NAMALWA (cell line): ENCODE data around the gene PRKCE.

ENCODE experiments used
- DNase-seq: peaks from one replicate; pipeline ENCODE4 v3.0.0-alpha.2; 2015; ENCODE audit warnings: low spot score

Gene PRKCE

DNA sequence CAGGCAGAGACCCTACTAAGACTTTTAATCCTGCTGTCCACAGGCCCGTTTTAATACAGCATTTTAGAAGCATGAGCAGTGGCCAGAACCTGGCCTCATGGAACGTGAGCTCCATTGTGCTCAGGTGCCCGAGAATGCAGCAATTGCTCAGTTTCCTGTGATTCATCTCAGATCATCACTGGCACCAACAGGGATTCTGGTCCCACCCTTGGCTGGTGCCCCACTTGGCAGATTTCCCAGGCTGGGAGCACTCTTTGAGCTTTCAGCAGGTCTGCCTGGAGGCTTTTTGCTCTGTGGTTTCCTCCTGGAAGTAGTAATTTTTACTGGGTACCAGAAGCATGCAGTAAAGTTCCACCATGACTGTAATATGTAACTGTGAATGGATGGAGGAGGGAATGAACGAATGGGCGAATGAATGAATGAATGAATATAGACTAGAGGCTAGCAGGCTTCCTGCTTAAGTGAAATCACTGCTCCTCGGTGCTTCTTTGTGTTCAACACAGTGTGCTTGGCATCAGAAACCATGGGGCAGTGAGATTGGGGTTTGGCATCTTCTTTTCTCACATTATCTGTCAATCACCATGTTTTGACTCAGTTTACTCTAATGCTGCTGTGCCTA is 312.9 kb downstream of the PRKCE start:
- DNase-seq: no peak

DNA sequence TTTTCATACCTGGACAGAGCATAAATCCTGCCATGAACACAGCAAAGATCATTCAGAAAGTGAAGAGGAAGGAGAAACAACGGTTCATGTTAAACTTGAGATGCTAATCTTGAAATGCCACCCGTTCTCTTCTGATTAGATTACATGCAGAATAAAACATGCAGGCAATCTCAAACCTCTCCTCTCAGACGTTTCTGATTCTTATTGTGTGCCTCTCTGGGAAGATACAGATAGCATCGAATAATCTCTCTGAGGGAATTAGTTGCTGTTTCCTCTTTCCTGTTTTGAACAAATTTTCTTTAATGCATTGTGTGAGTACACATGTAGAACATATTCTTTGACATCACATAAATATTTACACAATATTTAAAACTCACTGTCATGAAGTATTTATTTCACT is 313.4 kb downstream of the PRKCE start:
- DNase-seq: no peak

DNA sequence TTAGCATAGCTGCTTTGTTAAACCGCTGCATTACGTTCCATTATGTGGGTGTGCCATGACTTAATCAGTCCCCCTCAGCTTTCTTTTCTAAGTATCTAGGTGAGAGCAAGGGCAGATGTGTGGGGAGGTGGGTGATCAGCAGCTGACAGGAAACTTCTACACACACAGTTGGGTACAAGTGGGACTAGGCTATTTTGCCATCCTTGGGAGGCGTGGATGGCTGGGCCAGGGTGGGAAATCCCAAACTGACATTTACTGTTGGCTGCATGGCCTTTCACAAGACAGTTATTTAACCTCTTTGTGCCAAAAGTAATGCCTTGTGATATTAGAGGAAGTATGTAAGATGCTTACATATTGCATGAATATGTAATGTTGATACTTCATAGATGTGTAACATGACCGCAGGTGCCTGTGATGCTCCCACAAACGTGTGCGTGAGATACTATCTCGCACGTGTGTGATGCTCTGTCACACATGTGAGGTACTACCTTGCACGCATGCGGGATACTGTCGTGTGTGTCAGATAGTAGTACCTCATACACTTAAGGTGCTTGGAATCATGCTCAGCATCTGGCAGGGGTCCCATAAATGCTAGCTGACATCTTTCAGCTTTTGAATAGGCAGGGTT is 314.5 kb downstream of the PRKCE start:
- DNase-seq: peak; percentile 15

- no peak for DNase-seq
Measured at GRCh38 chr2:45968946-45969584, 317.6 kb downstream of the PRKCE start.

DNA sequence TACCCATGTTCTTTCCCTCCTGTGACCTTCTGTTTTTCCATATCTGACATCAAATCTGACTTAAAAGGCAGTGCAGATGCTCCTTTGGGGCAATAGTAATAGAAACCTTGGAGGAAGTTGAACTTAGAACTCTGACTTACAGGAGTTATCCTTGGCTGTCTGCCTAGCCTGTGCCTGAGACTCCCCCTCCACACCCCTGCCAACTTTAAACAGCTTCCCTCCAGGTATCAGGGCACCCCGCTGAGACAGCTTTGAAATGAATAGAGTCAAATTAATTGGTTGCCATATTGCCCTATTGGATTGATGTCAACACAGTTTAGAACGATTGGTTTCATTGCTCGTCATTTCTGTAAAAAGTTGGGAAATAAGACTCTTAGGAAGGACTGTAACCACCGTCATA is 322.0 kb downstream of the PRKCE start:
- DNase-seq: no peak

- DNase-seq: no peak
Measured at GRCh38 chr2:45974056-45974455, 322.6 kb downstream of the PRKCE start.

- no peak for DNase-seq
Measured at GRCh38 chr2:45974762-45975408, 323.4 kb downstream of the PRKCE start.

DNA sequence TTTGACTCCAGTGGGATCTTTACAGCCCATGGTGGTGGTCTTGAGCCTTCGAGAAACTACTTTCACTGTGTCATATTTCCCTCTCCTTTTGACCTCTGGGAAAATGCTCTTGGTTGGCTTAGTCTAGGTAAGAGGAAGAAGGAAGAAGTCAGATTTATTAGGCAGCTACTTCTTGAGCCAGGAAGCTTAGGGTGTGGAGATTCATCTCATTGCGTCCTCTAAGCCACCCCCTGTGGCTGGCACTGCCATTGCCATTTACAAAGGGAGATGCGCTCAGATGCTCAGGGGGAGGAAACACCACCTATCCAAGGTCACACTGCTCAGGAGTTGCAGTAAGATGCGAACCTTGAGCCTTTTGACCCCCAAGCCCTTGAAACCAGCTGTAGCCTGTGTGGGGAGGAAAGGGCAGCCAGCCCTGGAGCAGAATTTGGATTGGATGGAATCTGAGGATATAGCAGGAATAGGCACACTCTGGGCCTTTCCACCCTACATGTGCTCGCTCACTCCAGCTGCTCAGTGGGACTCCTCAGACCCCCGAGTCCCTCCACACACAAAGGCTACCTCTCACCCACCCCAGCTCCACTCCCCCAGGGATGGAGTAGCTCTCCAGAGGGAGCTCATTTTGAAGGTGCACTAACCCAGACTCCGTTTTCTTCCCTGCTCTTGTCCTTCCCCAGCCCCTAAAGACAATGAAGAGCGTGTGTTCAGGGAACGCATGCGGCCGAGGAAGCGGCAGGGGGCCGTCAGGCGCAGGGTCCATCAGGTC is 324.5 kb downstream of the PRKCE start:
- DNase-seq: no peak

- no peak for DNase-seq
Measured at GRCh38 chr2:45978302-45978859, 326.9 kb downstream of the PRKCE start.

DNA sequence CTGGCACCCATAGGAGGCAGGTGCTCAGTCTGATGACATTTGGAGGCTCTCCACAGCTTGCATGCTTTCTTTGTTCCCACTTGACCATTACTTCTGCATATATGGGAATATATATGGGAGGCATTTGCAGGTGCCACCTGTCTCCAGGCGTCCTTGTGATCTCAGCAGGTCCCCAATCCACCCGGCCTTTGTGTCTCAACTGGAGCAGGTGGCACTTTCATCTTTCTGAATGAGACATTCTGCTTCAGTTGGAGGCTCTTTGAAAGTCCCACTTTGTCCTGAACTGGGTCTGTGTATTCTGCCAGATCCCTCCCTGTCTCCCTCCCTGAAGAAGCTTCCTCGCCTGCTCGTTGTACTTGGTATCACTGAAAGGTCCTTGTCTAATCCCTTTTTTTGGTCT is 327.6 kb downstream of the PRKCE start:
- DNase-seq: no peak

- DNase-seq: no peak
Measured at GRCh38 chr2:45980161-45980865, 328.8 kb downstream of the PRKCE start.

GRCh38 chr2:45981384-45981930 is 330.0 kb downstream of the PRKCE start:
- no peak for DNase-seq

- no peak for DNase-seq
Measured at GRCh38 chr2:45982096-45982495, 330.6 kb downstream of the PRKCE start.

- DNase-seq: no peak
Measured at GRCh38 chr2:45983213-45983612, 331.7 kb downstream of the PRKCE start.

DNA sequence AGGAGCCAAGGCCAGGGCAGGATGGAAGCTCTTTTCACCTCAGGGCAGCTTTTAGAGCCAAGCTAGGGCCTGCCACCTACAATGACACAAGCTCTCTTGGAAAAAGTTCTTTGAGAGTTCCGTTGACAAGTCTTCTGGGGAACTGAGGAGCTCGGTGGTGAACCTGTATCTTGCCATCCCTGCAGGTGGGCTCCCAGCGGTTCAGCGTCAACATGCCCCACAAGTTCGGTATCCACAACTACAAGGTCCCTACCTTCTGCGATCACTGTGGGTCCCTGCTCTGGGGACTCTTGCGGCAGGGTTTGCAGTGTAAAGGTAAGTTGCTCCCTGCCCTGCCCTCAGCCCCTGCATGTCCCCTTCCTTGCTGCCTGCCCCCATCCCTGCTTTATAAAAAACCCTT is 332.9 kb downstream of the PRKCE start:
- DNase-seq: no peak

- DNase-seq: no peak
Measured at GRCh38 chr2:45984896-45985473, 333.5 kb downstream of the PRKCE start.

DNA sequence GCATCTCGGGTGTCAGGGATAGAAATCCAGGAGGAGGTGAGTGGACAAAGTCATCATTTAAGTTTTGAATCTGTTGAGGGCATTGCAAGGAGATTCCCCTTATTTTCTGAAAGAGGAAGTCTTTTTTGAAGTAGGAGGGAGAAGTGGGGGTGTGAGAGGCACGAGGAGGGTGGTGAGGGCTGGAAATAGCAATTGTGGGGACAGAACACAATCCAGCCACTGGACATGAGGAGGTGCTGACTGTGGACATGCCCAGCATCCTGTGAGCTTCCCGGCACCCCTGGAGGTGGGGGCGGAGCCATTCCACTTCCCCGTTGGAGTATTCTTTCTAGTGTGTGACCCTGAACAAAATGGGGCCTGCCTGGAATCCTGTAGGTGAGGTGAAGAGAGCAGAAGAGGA is 335.0 kb downstream of the PRKCE start:
- no peak for DNase-seq

DNA sequence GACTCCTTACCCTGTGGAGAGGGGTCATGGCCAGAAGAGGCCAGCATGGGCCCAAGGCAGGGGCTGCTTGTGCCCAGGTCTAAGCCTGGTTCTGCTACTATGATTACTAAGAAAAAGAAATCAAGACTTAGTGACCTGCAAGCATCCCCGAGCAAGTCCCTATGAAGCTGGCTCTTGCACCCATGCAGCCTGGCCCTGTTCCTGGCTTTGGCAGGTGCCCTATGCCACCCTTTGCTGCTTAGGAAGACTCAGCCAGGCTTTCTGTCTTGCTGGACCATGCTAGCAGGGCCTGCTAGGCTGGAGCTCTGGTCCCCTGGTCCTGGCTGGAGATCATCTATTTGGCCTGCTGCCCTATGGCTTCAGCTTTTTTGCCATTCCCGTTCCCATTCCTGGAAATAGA is 336.4 kb downstream of the PRKCE start:
- no peak for DNase-seq

- DNase-seq: no peak
Measured at GRCh38 chr2:45988879-45989278, 337.4 kb downstream of the PRKCE start.

DNA sequence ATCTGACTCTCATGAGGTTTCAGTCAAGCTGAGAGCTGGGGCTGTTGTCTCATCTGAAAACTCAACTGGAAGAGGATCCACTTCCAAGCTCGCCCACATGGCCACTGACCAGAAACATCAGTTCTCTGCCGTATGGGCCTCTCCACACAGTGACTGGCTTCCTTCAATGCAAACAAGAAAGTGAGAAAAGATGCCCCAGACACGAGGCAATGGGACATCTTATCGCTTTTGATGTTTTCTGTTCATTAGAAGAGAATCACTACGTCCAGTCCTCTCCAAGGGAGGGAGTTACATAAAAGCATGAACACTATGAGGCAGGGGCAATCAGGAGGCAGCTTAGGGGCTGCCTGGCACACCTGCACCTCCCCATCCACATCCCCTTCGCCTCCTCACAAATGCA is 338.7 kb downstream of the PRKCE start:
- DNase-seq: no peak
